Right lobe of liver (tissue), 4 donors: ENCODE results near the gene MGAT4C.
"Not testable (repeated sequence)": the region's sequence is repeated elsewhere in the genome, so short reads cannot be mapped to it uniquely, and the experiment has no call there.

Experiments used
- POLR2A ChIP-seq: fragments of 450-650 bp; IDR thresholded peaks from one replicate; pipeline ENCODE4 v1.6.1; 2017; ENCODE audit warnings: antibody characterized with exemption, mild to moderate bottlenecking
- TF ChIP-seq, protein P1 (sequence below), 4 donors: fragments of 200-600 bp in 3 of 4; fragments of 450-650 bp in 1 of 4; IDR thresholded peaks; one replicate each; pipeline versions ENCODE4 v1.5.1 to v1.8.0; 2016 to 2022; ENCODE audit warnings: antibody characterized with exemption in 4 of 4, mild to moderate bottlenecking in 2 of 4
- donor health status: DM: no; HTN: no; CAD: no.
- donor health status: DM: no; HTN: no; CAD: no.
- donor health status: DM: no; HTN: yes; CAD: no.

DNA sequence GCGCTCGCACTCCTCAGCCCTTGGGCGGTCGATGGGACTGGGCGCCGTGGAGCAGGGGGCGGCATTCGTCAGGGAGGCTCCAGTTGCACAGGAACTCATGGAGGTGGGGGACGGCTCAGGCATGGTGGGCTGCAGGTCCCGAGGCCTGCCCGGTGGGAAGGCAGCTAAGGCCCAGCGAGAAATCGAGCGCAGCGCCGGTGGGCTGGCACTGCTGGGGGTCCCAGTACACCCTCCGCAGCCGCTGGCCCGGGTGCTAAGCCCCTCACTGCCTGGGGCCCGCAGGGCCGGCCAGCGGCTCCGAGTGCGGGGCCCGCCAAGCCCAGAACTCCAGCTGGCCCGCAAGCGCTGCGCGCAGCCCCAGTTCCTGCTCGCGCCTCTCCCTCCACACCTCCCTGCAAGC lies 40.2 kb upstream of the MGAT4C start:
- TF ChIP-seq, protein P1, sequence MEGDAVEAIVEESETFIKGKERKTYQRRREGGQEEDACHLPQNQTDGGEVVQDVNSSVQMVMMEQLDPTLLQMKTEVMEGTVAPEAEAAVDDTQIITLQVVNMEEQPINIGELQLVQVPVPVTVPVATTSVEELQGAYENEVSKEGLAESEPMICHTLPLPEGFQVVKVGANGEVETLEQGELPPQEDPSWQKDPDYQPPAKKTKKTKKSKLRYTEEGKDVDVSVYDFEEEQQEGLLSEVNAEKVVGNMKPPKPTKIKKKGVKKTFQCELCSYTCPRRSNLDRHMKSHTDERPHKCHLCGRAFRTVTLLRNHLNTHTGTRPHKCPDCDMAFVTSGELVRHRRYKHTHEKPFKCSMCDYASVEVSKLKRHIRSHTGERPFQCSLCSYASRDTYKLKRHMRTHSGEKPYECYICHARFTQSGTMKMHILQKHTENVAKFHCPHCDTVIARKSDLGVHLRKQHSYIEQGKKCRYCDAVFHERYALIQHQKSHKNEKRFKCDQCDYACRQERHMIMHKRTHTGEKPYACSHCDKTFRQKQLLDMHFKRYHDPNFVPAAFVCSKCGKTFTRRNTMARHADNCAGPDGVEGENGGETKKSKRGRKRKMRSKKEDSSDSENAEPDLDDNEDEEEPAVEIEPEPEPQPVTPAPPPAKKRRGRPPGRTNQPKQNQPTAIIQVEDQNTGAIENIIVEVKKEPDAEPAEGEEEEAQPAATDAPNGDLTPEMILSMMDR (IDR thresholded peaks at IDR 0.05): not testable (repeated sequence)
- TF ChIP-seq POLR2A: not testable (repeated sequence)
